ENCODE results near the gene ALPL. TPM values are rescaled to one million over a fixed set of nuclear protein-coding genes. Genes with fewer than 3 reads are reported as not detected.

ALPL gene
- total and polyA plus RNA-seq, 2 of the 4 experiments (the other 2 are of a cell fraction), result 0.54 to 2.2 TPM

GRCh38 chr1:21586222-21586621, 77.0 kb downstream of the ALPL start:
- H3K9ac ChIP-seq (ENCODE audit: low read depth, low read length), result no peak overlapping the region
- no peak overlapping the region for H4K5ac ChIP-seq (ENCODE audit: low read depth, low read length)
- CTCF ChIA-PET, result no interaction called here
- no peaks in the 10 kb centered on the region for H3K9me3 ChIP-seq (ENCODE audit: control insufficient read depth, insufficient read depth, low read length)
- peaks cover 14% of the 10 kb centered on the region; the same call in 1 of the 2 replicates for H3K27me3 ChIP-seq (ENCODE audit: control insufficient read depth, insufficient read depth, low read length)
- H3K4me1 ChIP-seq (ENCODE audit: control insufficient read depth, insufficient read depth, low read length), result peaks cover 7% of the 10 kb centered on the region
- POLR2A ChIA-PET (ENCODE audit: unreplicated experiment), result no interaction called here
- H2AK9ac ChIP-seq (replicated peaks; ENCODE audit: low read depth, low read length, poor library complexity), result peak overlapping the region; percentile 31
- H2BK120ac ChIP-seq (ENCODE audit: low read depth, low read length), result peak overlapping the region; percentile 67
- 0 out of 2 replicates have a peak overlapping the region, but pooled peaks have one; percentile 43 for H3K23ac ChIP-seq (ENCODE audit: low read depth, low read length)
- BruUV-seq (replicated peaks), result no TSS peak
- H4K91ac ChIP-seq (ENCODE audit: insufficient read depth, low read depth, low read length), result peak overlapping the region; percentile 60
- no peak overlapping the region for H3K18ac ChIP-seq (ENCODE audit: low read depth, low read length)
- H3K56ac ChIP-seq (ENCODE audit: extremely low read depth, insufficient read depth, low read length), result no peak overlapping the region
- no peak overlapping the region for H3K4me2 ChIP-seq (ENCODE audit: low read depth, low read length)
- peak overlapping the region; percentile 16; the same call in 1 of the 3 replicates for H2BK15ac ChIP-seq (ENCODE audit: low read depth, low read length)
- intact Hi-C loops (cut with micrococcal nuclease), result loop anchor here (5.0 kb wide), 1 partner anchor 49 kb away; no protein-coding TSS in a partner anchor
- ATAC-seq (ENCODE audit: low read depth) (no peak), DNase-seq (no peak)
- H4K20me1 ChIP-seq (ENCODE audit: insufficient read depth, low read length), result no peaks in the 10 kb centered on the region
- TF ChIP-seq BHLHE40 (IDR thresholded peaks at IDR 0.05; ENCODE audit: low read depth, low read length), result no peak
- no peak for TF ChIP-seq MAFK (IDR thresholded peaks at IDR 0.05; ENCODE audit: low read depth, low read length)
- TF ChIP-seq, protein P1, sequence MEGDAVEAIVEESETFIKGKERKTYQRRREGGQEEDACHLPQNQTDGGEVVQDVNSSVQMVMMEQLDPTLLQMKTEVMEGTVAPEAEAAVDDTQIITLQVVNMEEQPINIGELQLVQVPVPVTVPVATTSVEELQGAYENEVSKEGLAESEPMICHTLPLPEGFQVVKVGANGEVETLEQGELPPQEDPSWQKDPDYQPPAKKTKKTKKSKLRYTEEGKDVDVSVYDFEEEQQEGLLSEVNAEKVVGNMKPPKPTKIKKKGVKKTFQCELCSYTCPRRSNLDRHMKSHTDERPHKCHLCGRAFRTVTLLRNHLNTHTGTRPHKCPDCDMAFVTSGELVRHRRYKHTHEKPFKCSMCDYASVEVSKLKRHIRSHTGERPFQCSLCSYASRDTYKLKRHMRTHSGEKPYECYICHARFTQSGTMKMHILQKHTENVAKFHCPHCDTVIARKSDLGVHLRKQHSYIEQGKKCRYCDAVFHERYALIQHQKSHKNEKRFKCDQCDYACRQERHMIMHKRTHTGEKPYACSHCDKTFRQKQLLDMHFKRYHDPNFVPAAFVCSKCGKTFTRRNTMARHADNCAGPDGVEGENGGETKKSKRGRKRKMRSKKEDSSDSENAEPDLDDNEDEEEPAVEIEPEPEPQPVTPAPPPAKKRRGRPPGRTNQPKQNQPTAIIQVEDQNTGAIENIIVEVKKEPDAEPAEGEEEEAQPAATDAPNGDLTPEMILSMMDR (conservative IDR thresholded peaks at IDR 0.05; ENCODE audit: low read depth, low read length), result no peak
- no peak for TF ChIP-seq CHD1 (IDR thresholded peaks at IDR 0.05; ENCODE audit: low read depth, low read length)
- TF ChIP-seq FOS (IDR thresholded peaks at IDR 0.05; ENCODE audit: low read depth, low read length), result no peak
- no peak for TF ChIP-seq CEBPB (IDR thresholded peaks at IDR 0.05; ENCODE audit: low read depth, low read length)
- peaks cover 2% of the 10 kb centered on the region; the same call in 1 of the 2 replicates for H3K9me1 ChIP-seq (ENCODE audit: insufficient read depth, low read length)
- H3K14ac ChIP-seq (replicated peaks; ENCODE audit: low read depth, low read length), result 0 out of 2 replicates have a peak overlapping the region, but pooled peaks have one; percentile 64
- dilution Hi-C loops (cut with HindIII; ENCODE audit: low sequenced_read_pairs, unreplicated experiment), result no loop called here
- H3K4ac ChIP-seq (ENCODE audit: low read depth, low read length), result peak overlapping the region; percentile 77
- in situ Hi-C loops (cut with MboI; ENCODE audit: low sequenced_read_pairs), result loop anchor here (5.0 kb wide), 1 partner anchor 354 kb away; no protein-coding TSS in a partner anchor
- H2AK5ac ChIP-seq (ENCODE audit: low read depth, low read length), result peak overlapping the region; percentile 61
- H3K4me3 ChIP-seq (ENCODE audit: insufficient read depth, low read depth, low read length), result no peak overlapping the region
- peak overlapping the region; percentile 54; the same call in 1 of the 2 replicates for H2BK20ac ChIP-seq (ENCODE audit: low read depth, low read length)
- no peaks in the 10 kb centered on the region for H3K36me3 ChIP-seq (ENCODE audit: control insufficient read depth, insufficient read depth, low read length)
- H3K27ac ChIP-seq (ENCODE audit: insufficient read depth, low read length), result no peak overlapping the region; the same call in 1 of the 2 replicates
- WGBS, 2 experiments (ENCODE audit: extremely low coverage in 2 of 2, insufficient read length in 1 of 2), result 18% methylated on average over 3 of the region's 12 CpGs; no CpG with 5 or more reads in 1 of the 2 experiments
- H2BK5ac ChIP-seq (ENCODE audit: low read depth, low read length, poor library complexity, severe bottlenecking), result peak overlapping the region; percentile 2
- H3K79me1 ChIP-seq (ENCODE audit: low read depth in 1 of 2, low read length in 2 of 2), result no peaks in the 10 kb centered on the region
- peak overlapping the region; percentile 25 to 29; a peak in 3 of 4 replicates for H4K8ac ChIP-seq (ENCODE audit: low read depth in 2 of 2, low read length in 2 of 2)
- peak overlapping the region; percentile 73 for H2AFZ ChIP-seq (replicated peaks; ENCODE audit: low read length, poor library complexity)

Measured in IMR-90 (cell line).